HUES6 (cell line): ENCODE results near the gene RAB30.

Experiments
- H3K27ac ChIP-seq: 2 replicates; pipeline ENCODE4 v1.7.0; 2013; ENCODE audit warnings: low read depth, mild to moderate bottlenecking, low read length, inconsistent platforms
- H3K27me3 ChIP-seq: 2 replicates; pipeline ENCODE4 v1.6.1; 2013; ENCODE audit warnings: low read length; ENCODE audit not compliant: control insufficient read depth, insufficient read depth
- H3K36me3 ChIP-seq: 2 replicates; pipeline ENCODE4 v1.6.1; 2013; ENCODE audit warnings: low read length; ENCODE audit not compliant: control insufficient read depth, insufficient read depth
- H3K4me1 ChIP-seq: 2 replicates; pipeline ENCODE4 v1.6.1; 2013; ENCODE audit warnings: low read length; ENCODE audit not compliant: control insufficient read depth, insufficient read depth
- H3K4me3 ChIP-seq: 2 replicates; pipeline ENCODE4 v1.5.1; 2013; ENCODE audit warnings: low read depth, low read length
- H3K9ac ChIP-seq: one replicate; pipeline ENCODE4 v1.6.1; 2013; ENCODE audit warnings: mild to moderate bottlenecking, low read length
- H3K9me3 ChIP-seq: 2 replicates; pipeline ENCODE4 v1.6.1; 2013; ENCODE audit warnings: low read depth, low read length; ENCODE audit not compliant: control insufficient read depth, insufficient read depth

The RAB30 gene

DNA sequence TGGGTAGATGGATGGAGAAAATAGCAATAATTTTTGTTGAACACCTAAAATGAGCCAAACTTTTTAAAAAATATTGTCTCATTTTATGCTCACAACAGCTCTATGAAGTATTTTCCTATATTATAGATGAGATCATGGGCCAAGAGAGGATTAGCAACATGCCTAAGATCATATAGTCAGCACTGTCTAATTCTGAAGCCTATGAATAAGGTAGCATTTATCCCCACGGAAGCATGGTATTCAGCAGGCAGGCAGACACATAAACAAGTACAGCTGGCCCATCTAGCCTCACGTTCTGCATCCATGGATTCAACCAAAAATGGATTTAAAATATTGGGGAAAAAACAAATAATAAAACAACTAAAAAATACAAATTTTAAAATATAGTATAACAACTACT is 21.9 kb upstream of the RAB30 start:
- H3K27me3 ChIP-seq = no peaks in the 10 kb centered on the region
- no peak overlapping the region for H3K9ac ChIP-seq
- H3K4me3 ChIP-seq = no peak overlapping the region
- no peaks in the 10 kb centered on the region for H3K9me3 ChIP-seq
- H3K36me3 ChIP-seq = no peaks in the 10 kb centered on the region
- 0 out of 2 replicates have a peak, but pooled peaks cover 4% of the 10 kb centered on the region for H3K4me1 ChIP-seq
- no peak overlapping the region for H3K27ac ChIP-seq

DNA sequence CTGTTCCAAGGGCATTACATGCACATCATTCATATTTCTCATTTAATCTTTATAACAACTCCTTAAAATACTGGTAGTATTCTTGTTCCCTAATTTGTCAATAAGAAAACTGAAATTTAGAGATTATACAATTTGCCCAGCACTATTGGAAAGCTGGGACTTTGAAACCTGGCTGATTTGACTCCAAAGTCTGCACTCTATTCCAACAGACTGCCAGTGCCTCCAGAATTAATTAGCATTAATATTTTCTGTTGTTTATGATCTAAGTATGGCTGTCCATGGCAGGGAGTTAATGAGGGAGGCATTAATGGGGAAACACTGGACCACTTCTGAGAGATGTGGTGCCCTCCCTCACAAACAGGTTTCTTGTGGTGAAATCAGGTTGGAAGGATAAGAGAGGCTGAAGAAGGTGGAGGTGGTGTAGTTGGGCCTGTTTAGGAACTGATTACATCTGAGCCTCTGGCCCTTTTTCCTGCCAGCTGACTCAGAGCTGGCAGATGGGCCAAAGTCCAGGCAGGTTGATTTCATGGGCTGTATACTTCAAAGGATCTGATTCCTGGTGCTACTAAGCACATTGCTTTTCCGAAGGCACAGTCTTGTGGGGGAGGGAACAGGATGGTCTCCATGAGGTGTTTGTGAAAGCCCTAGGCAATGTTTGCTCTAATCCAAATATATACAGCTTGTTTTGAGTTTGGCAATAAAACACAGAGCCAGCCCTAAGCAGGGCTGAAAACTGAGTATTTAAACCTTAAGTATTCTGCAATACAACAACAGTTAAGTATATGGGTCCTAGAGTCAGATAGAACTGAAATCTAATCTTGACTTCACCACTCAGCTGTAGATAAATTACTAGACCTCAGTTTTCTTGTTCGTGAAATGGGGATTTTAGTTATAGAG is 21.0 kb upstream of the RAB30 start:
- Histone ChIP-seq H3K27me3 (no peaks in the 10 kb centered on the region), H3K27ac (no peak overlapping the region), H3K36me3 (no peaks in the 10 kb centered on the region), H3K9me3 (no peaks in the 10 kb centered on the region), H3K9ac (no peak overlapping the region), H3K4me1 (0 out of 2 replicates have a peak, but pooled peaks cover 4% of the 10 kb centered on the region), H3K4me3 (no peak overlapping the region)

DNA sequence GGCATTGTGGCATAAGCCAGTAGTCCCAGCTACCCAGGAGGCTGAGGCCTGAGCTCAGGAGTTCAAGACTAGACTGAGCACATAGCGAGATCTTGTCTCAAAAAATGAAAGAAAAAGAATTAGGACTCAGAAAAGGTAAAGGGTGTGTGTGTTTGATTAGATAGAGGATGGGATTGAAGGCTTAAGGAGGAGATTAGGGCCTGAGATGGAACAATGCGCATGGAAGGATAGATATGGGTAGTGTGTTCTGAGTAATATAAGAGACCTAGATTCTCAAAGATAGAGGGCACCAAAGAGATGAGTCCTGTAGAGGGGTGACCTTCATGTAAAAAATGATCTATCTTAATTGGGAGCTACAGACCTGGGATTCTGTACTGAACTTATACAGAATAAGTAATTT is 17.3 kb upstream of the RAB30 start:
- Histone ChIP-seq H3K27me3 (no peaks in the 10 kb centered on the region), H3K9ac (no peak overlapping the region), H3K36me3 (no peaks in the 10 kb centered on the region), H3K27ac (no peak overlapping the region), H3K4me1 (0 out of 2 replicates have a peak, but pooled peaks cover 4% of the 10 kb centered on the region), H3K9me3 (no peaks in the 10 kb centered on the region), H3K4me3 (no peak overlapping the region)

DNA sequence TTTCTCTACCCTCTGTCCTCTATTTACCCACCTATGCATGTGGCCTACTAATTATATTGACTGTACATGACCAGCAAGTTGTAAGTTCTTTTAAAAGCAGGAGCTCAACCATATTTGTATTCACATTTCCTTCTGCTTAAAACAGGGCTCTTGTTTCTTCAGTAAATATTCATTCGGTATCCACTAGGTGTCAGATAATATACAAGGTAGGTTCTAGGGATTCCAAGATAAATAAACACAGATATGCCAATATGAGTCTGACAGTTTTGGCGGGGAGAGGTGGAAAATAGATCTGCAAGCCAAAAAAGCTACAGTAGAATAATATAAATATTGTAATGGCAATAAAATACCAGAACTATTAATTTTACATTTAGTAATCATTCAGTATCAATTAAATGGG is 15.3 kb upstream of the RAB30 start:
- H3K4me1 ChIP-seq = no peaks in the 10 kb centered on the region
- no peak overlapping the region for H3K9ac ChIP-seq
- no peak overlapping the region for H3K4me3 ChIP-seq
- H3K27ac ChIP-seq = no peak overlapping the region
- no peaks in the 10 kb centered on the region for H3K27me3 ChIP-seq
- no peaks in the 10 kb centered on the region for H3K9me3 ChIP-seq
- H3K36me3 ChIP-seq = peaks cover 5% of the 10 kb centered on the region; the same call in 1 of the 2 replicates

DNA sequence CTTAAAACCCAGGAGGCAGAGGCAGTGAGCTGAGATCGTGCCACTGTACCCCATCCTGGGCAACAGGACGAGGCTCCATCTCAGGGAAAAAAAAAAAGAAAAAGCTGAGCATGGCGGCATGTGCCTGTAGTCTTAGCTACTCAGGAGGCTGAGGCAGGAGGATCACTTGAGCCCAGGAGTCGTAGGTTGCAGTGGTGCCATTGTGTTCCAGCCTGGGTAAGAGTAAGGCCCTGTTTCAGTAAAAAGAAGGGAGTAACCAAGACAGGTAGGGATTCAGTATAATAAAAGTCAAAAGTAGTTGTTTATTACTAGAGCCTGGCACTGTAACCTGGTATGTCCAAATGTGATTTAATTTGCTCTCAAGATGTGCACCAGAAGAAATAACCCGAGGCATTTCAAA is 8.1 kb upstream of the RAB30 start:
- H3K4me3 ChIP-seq = no peak overlapping the region
- H3K9ac ChIP-seq = no peak overlapping the region
- no peaks in the 10 kb centered on the region for H3K9me3 ChIP-seq
- no peak overlapping the region for H3K27ac ChIP-seq
- no peaks in the 10 kb centered on the region for H3K4me1 ChIP-seq
- H3K36me3 ChIP-seq = peaks cover 24% of the 10 kb centered on the region
- no peaks in the 10 kb centered on the region for H3K27me3 ChIP-seq

DNA sequence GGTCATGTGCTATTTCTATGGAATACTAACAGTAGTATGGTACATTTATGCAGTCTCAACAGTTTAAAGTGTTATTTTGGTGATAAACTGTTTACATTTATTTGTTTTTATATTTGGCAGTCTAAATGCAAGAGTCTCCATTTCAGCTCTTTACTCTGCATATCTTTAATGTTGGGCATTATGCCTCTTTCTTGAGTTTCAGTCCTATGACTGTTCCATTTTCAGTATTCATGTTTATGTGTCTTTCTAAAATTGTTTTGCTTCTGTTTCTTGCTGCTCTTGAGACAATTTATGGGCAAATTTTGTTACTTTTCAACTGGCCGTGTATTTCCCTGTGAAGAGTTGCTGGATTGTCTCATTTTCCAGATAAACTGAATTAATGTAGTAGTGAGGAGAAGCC is 6.6 kb upstream of the RAB30 start:
- Histone ChIP-seq H3K9ac (no peak overlapping the region), H3K36me3 (peaks cover 34% of the 10 kb centered on the region)

DNA sequence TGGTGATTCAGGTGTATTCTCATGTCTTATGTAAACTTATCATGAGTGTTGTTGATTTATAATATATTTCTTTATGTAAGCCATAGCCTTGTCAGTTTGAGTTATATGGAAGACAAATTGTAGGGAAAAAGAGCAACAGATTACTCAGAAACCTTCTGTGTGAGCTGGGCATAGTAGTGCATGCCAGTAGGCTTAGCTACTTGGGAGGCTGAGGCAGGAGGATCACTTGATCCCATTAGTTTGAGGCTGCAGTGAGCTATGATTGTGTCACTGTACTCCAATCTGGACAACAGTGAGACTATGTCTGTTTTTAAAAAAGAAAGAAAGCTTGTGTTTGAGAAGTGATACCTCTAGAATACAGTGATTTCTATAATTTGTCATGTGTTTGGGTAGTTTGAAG is 2.2 kb upstream of the RAB30 start:
- H3K4me1 ChIP-seq = peaks cover 24% of the 10 kb centered on the region
- H3K9me3 ChIP-seq = no peaks in the 10 kb centered on the region
- H3K36me3 ChIP-seq = peaks cover 25% of the 10 kb centered on the region
- no peak overlapping the region for H3K9ac ChIP-seq
- no peak overlapping the region for H3K27ac ChIP-seq
- H3K4me3 ChIP-seq = no peak overlapping the region
- no peaks in the 10 kb centered on the region for H3K27me3 ChIP-seq

More for the DNA sequence above, 6.6 kb upstream of the RAB30 start:
- Histone ChIP-seq H3K4me1 (peaks cover 4% of the 10 kb centered on the region; the same call in 1 of the 2 replicates), H3K27me3 (no peaks in the 10 kb centered on the region), H3K4me3 (no peak overlapping the region), H3K27ac (no peak overlapping the region), H3K9me3 (no peaks in the 10 kb centered on the region)

DNA sequence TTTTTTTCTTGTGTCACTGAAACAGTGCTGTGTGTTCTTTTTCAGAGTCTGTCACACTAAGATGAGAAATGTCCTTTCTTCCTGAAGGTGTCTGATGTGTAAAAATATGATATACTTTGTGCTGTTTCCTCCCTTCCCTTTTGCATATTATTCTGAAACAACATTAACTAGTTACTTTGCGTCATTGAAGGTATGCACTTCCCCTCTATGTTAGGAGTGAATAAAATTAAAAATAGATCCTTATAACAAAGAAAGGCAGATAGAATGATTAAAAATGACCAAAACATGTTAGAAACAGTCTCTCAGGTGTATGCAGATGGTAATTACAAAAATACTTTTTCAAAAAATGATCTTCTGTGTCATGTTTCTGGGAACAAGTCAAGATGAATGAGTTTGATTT is 1.6 kb upstream of the RAB30 start:
- peaks cover 25% of the 10 kb centered on the region for H3K36me3 ChIP-seq
- no peaks in the 10 kb centered on the region for H3K9me3 ChIP-seq
- H3K4me1 ChIP-seq = peaks cover 24% of the 10 kb centered on the region
- H3K9ac ChIP-seq = peak overlapping the region; percentile 94
- H3K4me3 ChIP-seq = peak overlapping the region; percentile 85
- no peaks in the 10 kb centered on the region for H3K27me3 ChIP-seq
- no peak overlapping the region for H3K27ac ChIP-seq

DNA sequence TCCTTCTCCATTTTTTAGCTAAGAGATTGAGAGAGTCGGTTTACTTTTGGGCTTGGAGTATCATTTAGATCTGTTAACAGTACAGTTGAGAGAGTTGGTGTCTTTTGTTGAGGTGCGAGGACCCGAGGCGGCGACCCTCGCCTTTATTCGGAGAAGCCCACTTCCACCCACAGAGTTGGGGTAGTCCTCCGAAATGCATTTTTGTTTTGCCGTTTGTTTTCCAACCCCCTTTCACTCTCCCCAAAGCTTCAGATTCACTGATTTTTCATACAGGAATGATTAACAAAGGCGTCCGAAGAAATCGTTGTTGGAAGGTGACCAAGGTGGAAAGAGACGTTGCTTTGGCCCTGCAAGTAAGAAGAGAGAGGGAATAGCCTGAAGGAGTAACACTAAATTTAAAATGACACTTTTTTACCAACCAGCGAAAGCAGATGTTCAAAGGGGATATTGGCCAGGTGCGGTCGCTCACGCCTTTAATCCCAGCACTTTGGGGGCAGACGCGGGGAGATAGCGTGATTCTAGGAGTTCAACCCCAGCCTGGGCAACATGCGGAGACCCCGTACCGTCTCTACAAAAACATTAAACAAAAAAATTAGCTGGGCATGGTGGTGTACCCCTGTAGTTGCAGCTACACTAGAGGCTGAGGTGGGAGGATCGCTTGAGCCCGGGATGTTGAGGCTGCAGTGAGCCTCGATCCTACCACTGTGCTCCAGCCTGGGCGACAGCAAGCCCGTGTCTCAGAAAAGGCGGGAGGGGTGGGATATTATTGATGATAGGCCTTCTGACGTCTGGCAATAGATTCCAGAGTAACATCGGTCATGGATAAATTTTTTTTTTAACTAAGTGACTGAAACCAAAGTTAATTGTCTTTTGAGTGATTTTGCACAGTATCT is 899 bp upstream of the RAB30 start:
- peak overlapping the region; percentile 85 for H3K27ac ChIP-seq
- peaks cover 25% of the 10 kb centered on the region for H3K36me3 ChIP-seq
- no peaks in the 10 kb centered on the region for H3K27me3 ChIP-seq
- peaks cover 24% of the 10 kb centered on the region for H3K4me1 ChIP-seq
- peak overlapping the region; percentile 94 for H3K9ac ChIP-seq
- no peaks in the 10 kb centered on the region for H3K9me3 ChIP-seq
- peak overlapping the region; percentile 85 for H3K4me3 ChIP-seq

DNA sequence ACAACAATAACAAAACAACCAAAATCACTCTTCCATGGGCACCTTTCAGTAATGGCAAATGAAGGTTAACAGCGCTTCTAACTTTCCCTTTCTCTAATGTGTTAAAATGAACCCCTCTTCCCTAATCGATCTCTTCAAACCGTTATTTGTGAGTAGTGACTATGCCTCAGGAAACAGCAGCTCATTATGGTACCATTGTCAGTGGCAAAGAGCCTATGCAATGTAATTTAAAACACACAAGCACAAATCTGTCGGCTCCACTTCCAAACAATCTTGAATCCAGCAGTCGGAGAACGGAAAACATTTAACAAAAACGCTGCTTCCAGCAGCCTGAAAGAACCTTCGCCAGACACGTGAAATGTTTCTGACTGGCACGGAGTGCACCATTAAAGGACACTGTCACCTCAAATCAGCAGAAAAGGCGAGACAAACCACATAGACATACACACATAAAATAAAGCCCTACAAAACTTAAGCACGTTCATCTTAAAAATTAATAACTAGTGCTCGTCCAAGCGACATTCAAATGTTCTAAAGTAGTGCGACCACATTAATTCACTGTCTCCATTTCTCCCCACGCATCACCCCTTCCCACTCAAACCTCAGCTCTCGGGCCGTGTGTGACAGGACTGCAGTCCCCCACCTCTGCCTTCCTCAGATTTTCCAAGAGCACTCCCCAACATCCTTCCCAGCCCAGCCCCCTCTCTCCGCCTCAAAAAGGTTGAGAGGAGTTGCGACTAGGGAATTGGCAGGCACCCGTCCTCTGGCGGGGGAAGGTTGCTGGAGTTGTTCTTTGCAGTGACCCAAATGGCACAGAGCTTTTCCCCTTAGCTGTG is 748 bp downstream of the RAB30 start:
- no peak overlapping the region; the same call in 1 of the 2 replicates for H3K27ac ChIP-seq
- H3K9ac ChIP-seq = peak overlapping the region; percentile 56
- peaks cover 24% of the 10 kb centered on the region for H3K4me1 ChIP-seq
- H3K36me3 ChIP-seq = peaks cover 16% of the 10 kb centered on the region
- peak overlapping the region; percentile 85 for H3K4me3 ChIP-seq
- no peaks in the 10 kb centered on the region for H3K9me3 ChIP-seq
- H3K27me3 ChIP-seq = no peaks in the 10 kb centered on the region
